ENCODE data around the gene ZNF221.

Gene ZNF221

DNA sequence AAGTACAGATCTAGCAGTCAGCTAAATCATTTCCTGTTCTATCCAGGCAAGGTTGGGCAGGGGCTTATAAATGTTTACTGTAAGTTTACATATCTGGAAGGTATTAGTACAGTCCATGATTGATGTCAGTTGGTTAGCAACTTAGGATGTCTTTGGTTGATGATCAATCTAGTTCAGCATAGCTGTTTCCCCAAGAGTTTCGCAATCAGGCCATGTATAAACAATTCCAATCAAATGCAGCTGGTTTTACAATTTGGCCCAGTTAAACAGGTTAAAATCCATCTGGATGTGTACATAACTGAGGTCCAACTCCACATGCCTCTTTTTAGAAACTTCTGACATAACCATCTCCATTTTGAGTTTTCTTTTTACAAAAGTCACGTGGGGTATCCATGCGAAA is 6.9 kb downstream of the ZNF221 start:
- no peak for DNase-seq (ENCODE audit: low spot score)

DNA sequence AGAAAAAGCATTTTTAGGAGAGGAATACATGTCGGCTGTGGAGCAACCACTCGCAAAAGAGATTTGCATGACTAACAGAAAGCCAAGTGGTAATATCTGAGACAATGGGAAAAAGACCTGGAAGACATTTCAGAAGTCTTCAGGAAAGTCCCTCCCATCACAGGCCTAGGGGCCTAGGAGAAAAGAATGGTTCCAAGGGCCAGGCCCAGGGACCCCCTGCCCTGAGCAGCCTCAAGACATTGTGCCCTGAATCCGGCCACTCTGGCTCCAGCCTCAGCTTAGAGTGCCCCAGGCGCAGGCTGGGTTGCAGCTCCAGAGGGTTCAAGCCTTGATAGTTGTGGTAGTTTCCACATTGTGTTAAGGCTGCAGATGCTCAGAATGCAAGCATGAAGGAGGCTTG is 9.4 kb downstream of the ZNF221 start:
- DNase-seq (ENCODE audit: low spot score), result no peak

DNA sequence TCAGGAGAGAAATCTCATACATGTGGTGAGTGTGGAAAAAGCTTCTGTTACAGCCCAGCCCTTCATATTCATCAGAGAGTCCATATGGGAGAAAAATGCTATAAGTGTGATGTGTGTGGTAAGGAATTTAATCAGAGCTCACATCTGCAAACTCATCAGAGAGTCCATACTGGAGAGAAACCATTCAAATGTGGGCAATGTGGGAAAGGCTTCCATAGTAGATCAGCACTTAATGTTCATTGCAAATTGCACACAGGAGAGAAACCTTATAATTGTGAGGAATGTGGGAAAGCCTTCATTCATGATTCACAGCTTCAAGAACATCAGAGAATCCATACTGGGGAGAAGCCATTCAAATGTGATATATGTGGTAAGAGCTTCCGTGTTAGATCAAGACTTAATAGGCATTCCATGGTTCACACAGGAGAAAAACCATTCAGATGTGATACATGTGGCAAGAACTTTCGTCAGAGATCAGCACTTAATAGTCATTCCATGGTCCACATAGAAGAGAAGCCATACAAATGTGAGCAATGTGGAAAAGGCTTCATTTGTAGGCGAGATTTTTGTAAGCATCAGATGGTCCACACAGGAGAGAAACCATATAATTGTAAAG is 15.2 kb downstream of the ZNF221 start:
- no peak for DNase-seq (ENCODE audit: low spot score)

DNA sequence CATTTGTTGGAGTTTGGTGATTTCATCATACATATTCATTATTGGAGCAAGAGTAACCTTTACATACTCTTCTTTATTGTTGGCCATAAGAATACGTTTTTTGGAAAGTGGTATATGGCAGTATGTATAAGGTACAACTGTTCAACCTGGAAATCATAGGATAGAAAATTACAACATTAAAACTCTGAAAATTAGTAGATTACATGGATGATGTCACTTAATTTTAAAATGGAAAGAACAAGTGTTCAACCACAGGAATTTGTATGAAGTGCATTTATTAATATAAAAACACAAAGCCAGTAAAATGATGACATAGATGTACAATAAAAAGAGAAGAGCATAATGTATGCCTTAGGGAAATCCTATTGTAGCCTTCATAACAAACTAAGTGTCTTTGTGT is 25.7 kb downstream of the ZNF221 start:
- DNase-seq (ENCODE audit: low spot score), result no peak

DNA sequence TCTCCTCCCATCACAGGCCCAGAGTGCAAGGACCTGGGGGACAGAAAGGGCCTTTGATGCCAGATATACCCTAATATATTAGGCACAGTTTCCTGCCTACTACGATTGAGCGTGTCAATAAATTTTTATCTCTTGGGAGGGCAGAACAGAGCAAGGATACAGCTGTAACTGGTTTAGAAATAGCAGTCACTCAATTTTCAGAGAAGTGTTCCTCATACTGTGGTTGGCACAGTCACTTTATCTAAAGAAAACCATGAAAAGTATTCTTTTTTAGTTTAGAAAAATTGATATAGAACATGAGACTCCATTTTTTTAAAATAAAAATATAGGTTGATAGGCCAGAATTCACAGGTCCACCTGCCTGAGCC is 32.5 kb downstream of the ZNF221 start:
- DNase-seq (ENCODE audit: low spot score), result no peak

DNA sequence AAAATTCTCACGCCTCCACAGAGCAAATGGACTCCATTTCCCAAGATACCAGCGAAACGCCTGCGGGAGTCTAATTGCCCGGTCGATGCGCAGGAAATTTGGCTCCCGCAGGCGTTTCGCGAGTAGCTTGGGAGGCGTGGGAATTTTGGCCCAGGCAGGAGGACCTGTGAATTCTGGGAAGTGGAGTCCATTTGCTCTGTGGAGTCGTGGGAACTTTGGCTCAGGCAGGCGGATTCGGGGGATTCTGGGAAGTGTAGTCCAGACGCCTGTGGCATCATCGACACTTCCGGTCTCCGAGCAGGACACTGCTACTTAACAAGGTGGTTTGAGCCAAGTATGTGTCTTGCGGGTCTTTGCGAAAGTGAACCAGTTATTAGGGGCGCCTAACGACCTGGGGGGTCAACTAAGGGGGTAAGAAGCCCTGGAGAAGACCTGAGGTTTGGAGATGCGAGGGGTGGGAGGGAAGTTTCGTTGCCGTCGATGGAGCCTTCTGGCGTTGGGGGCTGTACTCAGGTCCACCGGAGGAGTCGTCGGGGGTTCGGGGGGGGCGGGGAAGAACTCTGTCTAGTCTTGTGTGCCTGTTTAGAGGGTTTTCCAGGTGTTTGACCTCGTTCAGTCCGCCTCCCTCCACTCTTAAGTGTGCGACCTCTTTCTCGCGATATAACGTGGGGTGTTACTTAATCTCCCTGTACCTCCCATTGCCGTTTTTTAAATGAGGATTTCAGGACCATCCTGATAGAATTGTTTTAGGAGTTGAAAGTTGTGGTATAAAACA is 33.1 kb downstream of the ZNF221 start, which contains the start of gene ZNF155:
Gene ZNF155 (plus strand): TSS at position 277 of the 775 bp plus-strand sequence. CDS start 4,356 bp downstream, outside the sequence.
- DNase-seq (ENCODE audit: low spot score), result peak; percentile 92

DNA sequence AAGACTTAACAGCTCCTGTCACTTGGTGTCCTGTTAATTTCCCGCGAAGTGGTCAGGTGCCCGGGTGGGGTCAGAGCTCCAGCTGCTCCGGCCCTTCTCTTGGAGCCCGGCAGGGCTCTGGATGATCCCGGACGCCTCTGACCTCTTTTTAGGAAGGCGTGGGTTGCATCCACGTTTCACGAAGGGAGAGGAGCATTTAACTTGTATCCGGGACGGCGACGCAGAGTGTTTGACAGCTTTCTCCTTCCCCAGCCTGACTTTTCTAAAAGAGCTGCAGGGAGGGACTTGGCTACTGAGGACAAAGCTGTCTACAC is 33.6 kb downstream of the ZNF221 start:
- no peak for DNase-seq (ENCODE audit: low spot score)

DNA sequence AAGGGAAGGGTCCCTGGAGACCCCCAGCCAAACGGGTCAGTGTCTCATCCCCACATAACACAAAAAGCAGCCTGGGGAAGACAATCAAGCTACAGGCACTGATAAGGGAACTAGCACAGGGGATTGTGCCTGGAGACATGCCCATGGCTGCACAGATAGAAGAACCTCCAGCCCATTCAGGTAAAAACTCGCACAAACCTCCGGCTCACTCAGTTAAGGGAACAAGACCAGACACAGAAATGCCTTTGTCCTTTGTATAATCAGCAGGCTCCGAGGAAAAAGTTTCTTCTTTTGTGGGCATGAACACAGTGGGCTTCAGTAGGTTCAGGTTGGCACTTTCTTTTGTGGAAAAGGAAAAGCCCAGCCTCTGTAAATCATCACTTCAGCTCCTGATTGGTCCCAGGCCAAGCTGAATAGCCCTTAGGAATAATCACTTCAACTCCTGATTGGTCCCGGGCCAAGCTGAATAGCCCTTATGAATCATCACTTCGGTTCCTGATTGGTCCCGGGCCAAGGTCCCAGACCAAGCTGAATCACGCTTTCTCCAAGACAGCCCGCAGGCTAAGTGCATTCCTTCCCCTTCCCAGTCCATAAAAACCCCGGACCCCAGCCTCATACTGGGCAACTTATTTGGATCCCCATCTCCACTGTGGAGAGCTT is 46.7 kb downstream of the ZNF221 start:
- DNase-seq (ENCODE audit: low spot score), result no peak

DNA sequence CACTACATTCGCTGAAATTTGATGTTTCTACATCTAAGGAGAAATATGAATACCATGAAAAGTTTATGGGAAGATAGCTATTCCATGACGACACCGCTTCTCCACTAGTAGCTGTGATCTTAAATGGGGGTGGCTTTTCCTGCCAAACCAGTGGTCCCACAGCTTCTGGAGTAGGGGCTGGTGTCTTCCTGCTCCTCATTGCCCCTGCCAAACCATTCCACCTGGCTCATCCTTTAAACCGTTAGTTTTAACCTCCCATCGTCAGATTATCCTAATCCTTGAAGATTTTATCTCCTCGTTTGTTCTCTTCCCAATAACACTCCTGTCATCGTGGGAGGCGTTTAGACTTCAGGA is 51.2 kb downstream of the ZNF221 start:
- no peak for DNase-seq (ENCODE audit: low spot score)

DNA sequence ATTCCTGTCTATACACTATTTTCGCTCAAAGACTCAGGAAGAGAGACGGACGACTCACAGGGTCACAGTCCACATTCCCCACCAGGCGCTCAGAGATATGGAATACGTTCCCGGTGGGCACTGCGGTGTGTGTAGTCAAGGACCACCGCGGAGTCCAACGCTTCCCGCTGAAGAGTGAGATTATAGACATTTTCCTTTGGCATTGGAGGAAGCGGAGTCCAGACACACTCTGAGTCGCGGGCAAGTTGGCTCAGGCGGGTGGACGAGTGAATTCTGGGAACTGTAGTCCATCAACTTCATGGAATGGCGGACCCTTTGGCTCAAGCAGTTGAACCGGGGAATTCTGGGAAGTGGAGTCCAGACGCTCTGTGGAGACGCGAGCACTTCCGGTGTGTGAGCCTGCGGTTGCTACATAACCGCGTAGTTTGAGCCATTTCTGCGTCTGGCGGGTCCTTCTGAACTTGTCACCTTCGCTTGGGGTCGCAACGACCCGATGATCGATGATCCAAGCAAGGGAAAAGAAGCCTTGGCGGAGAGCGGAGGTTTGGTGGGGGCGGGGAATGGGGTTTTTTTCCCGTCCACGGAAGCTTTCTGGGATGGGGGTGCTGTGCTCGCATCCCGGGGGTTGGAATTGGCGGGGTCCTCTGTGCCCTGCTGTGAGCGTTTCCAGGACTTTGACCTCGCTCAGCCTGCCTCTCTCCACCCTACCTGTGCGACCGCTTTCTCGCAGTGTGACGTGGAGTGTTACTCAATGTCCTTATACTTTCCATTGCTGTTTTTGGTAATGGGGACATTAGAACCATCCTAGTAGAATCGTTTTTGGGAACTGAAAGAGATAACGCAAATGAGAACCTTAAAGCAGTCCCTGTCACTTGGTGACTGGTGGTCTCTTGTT is 51.8 kb downstream of the ZNF221 start, which contains the start of gene ZNF230:
Gene ZNF230 (plus strand): TSS at position 392 of the 895 bp plus-strand sequence. CDS start 4,122 bp downstream, outside the sequence.
- DNase-seq (ENCODE audit: low spot score), result peak; percentile 93

DNA sequence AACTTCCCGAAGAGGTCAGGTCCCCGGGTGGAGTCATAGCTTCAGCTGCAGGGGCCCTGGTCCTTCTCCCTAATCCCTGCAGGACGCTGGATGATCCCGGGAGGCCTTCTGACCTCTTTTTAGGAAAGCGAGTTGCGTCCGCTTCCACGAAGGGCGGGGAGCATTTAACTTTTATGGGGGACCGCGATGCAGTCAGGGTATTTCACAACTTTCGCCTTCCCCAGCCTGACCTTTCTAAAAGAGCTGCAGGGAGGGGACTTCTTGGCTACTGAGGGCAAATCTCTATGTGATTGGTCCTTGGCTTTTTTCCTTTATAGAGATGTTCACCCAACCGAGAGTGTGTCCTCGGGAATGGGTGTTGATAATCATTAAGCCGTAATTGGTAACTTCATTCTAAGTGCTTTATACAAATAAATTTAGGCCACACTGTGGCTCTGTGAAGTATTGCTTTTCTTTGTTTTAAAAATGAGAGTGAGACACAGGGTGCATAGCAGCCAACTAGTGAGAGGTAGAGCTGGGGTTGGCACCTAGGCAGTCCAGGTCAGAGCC is 52.5 kb downstream of the ZNF221 start:
- peak; percentile 13 for DNase-seq (ENCODE audit: low spot score)

DNA sequence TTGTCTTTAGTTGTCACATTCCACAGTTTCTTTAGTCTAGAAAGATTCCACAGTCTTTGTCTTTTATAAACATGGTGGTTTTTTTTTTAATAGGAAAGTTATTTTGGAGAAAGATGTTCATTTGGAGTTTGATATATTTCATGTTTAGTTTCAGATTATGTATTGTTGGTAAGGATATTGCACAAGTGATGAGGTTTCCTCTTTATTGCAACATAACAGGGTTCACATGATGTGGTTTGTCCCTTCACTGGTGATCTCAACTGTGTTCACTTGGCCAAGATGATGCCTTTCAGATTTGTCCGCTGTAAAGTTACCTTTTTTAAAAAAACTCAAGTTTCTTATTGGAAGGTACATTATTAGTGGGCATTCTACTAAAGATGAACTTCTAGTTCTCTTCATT is 54.9 kb downstream of the ZNF221 start:
- DNase-seq (ENCODE audit: low spot score), result no peak

DNA sequence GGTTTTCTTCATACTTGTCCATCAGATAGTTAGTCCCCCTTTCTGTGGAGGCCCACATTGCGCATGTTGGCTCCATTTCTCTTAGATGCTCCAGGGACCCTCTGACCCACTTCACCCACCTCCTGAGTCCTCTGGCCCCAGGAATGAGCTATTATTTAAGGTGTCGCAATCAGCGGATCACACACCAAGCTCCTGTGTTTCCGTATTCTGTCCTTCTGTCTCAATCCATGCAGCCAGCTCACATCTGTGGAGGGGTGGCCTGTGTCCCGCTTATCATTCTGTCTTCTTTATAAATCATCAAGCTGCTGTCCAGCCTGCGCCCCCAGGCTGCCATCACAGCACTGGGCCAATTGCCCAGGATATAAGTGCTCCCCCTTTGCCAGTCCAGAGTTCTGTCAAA is 56.4 kb downstream of the ZNF221 start:
- DNase-seq (ENCODE audit: low spot score), result no peak

DNA sequence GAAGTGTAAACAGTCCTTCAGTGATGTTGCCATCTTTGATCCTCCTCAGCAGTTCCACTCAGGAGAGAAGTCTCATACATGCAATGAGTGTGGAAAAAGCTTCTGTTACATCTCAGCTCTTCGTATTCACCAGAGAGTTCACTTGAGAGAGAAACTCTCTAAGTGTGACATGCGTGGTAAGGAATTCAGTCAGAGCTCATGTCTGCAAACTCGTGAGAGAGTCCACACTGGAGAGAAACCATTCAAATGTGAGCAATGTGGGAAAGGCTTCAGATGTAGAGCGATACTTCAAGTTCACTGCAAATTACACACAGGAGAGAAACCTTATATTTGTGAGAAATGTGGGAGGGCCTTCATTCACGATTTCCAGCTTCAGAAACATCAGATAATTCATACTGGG is 59.4 kb downstream of the ZNF221 start:
- DNase-seq (ENCODE audit: low spot score), result no peak

All from kidney capillary endothelial cell (primary cell).